GM18508 (cell line): ENCODE results near the gene FAM222B.

Source experiments
- ATAC-seq: cut with Tn5 transposase; IDR thresholded peaks from one replicate; pipeline ENCODE4 v1.9.1; 2021; ENCODE audit warnings: moderate number of reproducible peaks; ENCODE audit not compliant: insufficient read depth, unreplicated experiment

Gene FAM222B

GRCh38 chr17:28719021-28719433 is 123.6 kb downstream of the FAM222B start:
- ATAC-seq, result no peak

GRCh38 chr17:28718333-28719020 is 124.1 kb downstream of the FAM222B start:
- ATAC-seq, result no peak

DNA sequence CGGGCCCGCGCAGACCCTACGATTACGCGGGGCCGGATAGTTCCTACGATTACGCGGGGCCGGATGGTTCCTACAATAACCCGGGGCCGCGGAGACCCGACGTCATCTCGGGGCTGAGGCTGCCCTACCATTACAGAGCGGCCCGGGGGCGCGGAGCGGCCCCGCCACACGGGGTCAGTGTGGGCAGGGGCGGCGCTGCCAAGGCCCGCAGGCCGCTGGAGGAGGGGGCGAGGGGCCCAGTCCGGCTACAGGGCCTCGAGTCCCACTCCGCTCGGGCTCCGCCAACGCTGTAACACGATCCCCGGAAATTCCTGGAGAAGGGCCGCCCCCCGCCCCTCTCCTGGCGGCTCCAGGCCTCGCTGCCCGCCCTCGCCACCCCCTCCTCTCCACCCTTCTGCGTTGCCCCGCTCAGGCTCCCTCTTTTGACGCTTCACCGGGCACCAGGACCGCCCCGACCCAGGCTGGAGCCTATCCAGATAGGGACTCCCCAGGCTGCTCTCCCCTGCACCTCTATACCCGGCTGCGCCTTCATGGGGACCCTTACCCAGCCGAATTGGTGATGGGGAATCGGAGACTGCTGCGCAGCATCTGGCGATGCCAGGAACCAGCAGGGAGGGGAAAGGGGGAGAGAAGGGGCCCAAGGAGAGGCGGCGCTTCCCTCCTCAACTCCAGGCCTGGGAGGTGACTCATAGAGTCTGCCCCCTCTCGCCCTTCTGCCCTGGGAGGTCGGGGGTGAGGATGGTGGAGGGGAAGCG is 124.8 kb downstream of the FAM222B start, which contains the start of gene RAB34:
Gene RAB34 (minus strand): TSS at position 291 of the 755 bp plus-strand sequence. CDS start 602 bp downstream, outside the sequence.
- ATAC-seq, result no peak

- ATAC-seq, result no peak
Measured at GRCh38 chr17:28716740-28717577, 125.6 kb downstream of the FAM222B start.

- no peak for ATAC-seq
Measured at GRCh38 chr17:28715217-28715616, 127.4 kb downstream of the FAM222B start.

- no peak for ATAC-seq
Measured at GRCh38 chr17:28714281-28714680, 128.3 kb downstream of the FAM222B start.

DNA sequence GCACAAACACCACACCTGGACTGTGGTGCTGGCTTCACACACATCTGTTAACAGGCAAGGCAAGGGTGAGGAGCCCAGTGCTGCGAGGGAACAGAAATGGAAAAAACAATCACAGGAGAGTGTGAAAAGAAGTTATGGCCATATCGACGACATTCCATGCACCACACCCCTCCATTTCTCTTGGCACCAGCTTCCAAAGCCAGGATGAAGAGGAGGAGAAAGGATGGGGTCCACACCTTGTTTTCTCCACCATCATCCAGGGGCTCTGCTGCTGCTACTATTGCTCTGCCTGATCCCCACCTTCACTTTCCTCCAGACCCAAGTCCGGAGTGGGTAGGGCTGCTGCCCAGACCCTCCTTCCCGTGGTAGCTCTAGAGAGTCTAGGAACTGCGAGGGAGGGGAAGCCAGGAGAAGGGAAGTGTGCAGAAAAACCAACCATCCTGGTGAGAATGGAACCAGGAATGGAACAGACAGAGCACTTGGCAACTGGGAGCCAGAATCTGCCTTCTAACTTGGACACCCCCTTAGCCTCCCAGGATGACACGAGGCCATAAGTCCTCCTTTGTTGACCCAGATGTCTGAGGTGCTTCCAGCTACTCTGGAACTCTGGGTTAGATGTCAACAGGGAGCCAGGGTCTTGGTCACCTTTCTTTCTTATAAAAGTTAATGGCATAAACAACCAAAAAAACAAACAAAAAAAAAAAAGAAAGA is 129.7 kb downstream of the FAM222B start:
- no peak for ATAC-seq

DNA sequence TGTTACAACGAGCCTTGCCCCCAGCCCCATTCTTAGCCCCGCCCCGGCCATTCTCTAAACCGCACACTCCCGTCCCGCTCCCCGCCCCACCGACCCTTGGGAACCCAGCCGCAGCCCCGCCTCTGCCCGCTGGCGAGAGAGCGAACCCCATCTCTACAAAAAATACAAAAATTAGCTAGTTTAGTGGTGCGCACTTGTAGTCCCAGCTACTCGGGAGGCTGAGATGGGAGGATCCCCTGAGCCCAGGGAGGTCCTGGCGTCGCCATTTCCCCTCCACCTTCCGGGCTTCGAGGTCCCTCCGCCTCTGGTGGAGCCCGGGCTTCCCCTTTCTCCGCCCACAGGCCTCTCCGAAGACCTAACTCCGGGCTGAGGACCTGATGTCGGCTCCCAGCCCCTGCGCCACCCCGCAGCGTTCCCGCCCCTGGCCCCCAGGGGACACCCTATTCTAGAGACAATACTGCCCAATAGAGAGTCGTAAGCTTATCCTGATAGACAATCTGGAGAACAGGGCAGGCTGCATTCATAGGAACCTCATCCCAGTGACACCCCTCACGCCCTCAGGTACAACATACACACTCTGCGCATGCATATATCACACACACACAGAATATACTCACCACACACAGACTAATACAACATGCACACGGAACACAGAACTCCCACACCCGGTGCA is 130.4 kb downstream of the FAM222B start:
- ATAC-seq, result no peak

DNA sequence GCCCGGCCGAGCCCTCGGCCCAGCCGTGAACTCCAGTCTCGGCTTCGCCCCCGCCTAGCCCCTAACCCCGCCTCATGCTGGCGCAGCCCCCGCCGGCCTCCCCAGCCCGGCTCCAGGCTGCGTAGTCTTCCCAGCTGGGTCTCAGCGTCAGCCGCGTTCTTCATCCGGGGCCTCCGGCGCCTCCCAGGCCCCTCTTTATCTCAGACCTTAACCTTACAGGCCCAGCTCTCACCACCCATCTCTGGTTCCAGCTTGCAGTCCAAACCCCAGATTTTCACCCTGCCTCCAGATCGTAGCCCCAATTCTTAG is 130.9 kb downstream of the FAM222B start, which contains the start of gene PROCA1:
Gene PROCA1 (minus strand): TSS at position 166 of the 309 bp plus-strand sequence. CDS start 228 bp downstream, outside the sequence.
- ATAC-seq, result no peak

- ATAC-seq, result peak; percentile 40
Measured at GRCh38 chr17:28710861-28711722, 131.5 kb downstream of the FAM222B start.

- ATAC-seq, result no peak
Measured at GRCh38 chr17:28707339-28707720, 135.3 kb downstream of the FAM222B start.

GRCh38 chr17:28706471-28707338 is 135.9 kb downstream of the FAM222B start:
- no peak for ATAC-seq
